ENCODE results near the gene IKZF1. TPM values are rescaled to one million over a fixed set of nuclear protein-coding genes. Genes with fewer than 3 reads are reported as not detected.

The IKZF1 gene
- total RNA-seq, 1 donor from 2014 or later, result 1.1 TPM

DNA sequence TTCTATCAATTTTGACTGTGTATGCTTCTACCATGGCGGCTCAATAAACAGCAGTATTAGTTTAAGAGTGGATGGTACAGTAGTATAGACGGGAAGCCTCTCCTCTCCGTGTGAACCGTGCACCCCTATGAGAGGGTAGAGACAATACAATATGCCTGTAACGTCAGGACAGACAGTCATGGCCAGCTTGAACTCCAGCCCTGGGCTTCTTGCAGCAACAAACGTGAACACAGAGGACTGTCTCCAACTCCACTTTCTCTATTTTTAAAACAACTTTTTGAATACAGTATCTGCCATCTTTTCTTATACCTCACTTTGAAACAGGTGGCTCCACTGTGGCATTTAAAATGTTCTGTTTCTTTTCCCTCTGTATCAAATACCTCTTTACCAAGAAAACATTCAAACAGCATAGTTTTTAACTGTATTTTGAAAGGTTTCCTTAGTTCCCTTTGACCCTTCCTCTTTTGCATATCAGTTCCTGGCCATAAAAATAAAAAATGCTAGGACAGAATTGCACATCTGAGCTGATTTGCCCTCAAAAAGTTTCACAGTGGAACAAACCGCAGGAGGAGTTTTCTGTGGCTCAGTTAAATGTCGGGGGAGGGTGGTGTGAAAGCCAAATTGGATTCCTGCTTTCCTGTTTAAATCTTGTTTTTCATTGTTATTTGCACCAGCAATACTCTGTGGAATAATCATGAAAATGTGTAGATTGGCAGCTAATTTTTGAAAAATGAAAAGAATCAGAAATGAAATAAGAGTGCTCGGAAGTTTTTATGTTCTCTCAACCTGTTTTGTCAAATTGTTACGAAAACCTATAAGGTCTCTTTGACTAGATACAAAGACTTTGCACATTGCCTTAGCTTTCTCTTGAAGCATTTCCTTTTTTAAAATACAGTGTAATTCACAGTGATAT lies 8.0 kb downstream of the IKZF1 start:
- no peaks in the 10 kb centered on the region for H3K4me1 Mint-ChIP-seq (ENCODE audit: low read depth, unreplicated experiment)

DNA sequence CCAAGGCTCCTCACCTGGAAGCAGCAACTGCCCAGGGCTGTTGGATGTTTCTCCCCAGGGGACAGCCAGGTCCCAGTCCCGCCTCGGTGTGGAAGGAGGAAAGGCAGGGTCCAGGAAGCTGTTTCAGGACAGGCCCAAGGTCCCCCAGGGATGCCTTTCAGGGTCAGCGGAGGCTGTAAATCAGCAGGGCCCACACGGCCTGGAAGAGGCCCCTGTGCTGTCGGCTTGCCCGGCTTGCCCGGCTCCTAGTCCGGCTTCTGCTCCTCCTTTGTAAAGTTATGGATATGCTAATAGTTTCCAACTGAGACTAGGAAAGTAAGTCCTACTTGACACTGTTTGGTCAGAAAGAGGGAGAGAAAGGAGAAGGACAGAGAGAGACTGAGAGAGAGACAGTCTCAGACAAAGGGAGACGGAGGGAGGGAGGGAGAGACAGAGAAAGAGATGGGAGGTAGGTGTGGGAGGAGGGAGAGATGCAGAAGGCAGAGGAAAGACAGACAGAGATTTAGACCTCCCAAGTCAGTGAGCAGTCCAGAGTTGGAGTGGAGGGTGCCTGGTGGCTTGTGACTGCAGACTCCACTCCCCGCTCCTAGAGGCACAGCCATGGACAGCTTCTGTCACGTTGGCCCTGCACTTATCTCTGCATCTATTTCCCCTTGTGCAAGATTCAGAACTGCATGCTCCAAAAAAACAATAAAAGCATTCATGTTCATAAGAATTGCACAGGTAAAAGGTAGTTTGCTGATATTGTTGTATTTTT lies 10.5 kb downstream of the IKZF1 start:
- Mint-ChIP-seq H3K27ac (ENCODE audit: unreplicated experiment) (no peak overlapping the region), H3K4me3 (ENCODE audit: unreplicated experiment) (no peak overlapping the region), H3K4me1 (ENCODE audit: low read depth, unreplicated experiment) (peaks cover 8% of the 10 kb centered on the region), H3K9me3 (ENCODE audit: unreplicated experiment) (no peaks in the 10 kb centered on the region), H3K27me3 (ENCODE audit: unreplicated experiment) (peaks cover 1% of the 10 kb centered on the region), H3K36me3 (ENCODE audit: unreplicated experiment) (no peaks in the 10 kb centered on the region)
- TF ChIP-seq, protein P1, sequence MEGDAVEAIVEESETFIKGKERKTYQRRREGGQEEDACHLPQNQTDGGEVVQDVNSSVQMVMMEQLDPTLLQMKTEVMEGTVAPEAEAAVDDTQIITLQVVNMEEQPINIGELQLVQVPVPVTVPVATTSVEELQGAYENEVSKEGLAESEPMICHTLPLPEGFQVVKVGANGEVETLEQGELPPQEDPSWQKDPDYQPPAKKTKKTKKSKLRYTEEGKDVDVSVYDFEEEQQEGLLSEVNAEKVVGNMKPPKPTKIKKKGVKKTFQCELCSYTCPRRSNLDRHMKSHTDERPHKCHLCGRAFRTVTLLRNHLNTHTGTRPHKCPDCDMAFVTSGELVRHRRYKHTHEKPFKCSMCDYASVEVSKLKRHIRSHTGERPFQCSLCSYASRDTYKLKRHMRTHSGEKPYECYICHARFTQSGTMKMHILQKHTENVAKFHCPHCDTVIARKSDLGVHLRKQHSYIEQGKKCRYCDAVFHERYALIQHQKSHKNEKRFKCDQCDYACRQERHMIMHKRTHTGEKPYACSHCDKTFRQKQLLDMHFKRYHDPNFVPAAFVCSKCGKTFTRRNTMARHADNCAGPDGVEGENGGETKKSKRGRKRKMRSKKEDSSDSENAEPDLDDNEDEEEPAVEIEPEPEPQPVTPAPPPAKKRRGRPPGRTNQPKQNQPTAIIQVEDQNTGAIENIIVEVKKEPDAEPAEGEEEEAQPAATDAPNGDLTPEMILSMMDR (IDR thresholded peaks at IDR 0.05; ENCODE audit: partially characterized antibody, unreplicated experiment), result no peak
- no peak for DNase-seq

More for the DNA sequence above, 8.0 kb downstream of the IKZF1 start:
- Mint-ChIP-seq H3K27ac (ENCODE audit: unreplicated experiment) (no peak overlapping the region), H3K27me3 (ENCODE audit: unreplicated experiment) (peaks cover 1% of the 10 kb centered on the region), H3K36me3 (ENCODE audit: unreplicated experiment) (no peaks in the 10 kb centered on the region), H3K9me3 (ENCODE audit: unreplicated experiment) (no peaks in the 10 kb centered on the region), H3K4me3 (ENCODE audit: unreplicated experiment) (no peak overlapping the region)
- no peak for DNase-seq
- TF ChIP-seq, protein P1 (IDR thresholded peaks at IDR 0.05; ENCODE audit: partially characterized antibody, unreplicated experiment), result no peak

DNA sequence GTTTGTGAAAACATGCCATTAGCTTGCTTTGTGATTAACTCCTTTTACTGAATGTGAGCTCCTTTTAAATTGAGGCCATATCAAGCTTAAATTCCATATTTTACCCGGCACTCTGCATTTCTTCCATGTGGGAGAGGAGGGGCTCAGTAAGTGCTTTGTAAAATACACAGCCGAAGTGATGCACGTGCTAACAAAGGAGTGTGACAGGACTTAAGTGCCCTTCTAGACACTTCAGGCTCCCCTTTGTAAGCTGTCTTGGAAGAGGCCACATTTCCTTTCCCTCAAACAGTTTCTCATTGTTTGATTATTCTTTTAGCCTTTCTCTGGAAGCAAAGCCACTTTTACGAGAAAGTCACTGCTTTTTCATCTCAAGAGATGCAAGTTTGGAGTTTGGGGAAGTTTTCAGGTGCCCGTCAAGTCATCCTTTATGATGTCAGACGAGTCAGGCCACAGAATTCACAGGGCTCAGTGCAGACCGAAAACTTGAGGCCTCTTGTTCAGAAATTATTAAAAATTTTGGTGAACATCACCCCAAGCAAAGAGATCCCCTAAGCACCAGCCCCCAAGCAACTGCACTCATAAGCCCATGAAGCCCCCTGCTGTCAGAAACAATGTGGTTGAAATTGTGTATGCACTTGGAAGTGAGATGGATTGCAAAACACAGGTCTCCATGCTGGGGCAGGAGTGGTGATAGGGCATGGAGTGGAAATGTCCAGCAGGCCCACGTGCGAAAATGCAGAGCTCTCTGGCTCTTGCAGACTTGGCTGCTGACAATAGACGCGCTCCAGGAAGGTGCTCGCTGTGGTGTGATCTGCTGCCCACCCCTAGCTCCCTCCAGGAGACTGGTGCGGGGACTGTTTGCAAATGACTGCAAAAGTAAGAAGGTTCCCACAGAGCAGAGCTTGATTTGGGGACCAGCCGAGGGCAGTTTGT lies 11.5 kb downstream of the IKZF1 start:
- Mint-ChIP-seq H3K4me1 (ENCODE audit: low read depth, unreplicated experiment) (peaks cover 8% of the 10 kb centered on the region), H3K27ac (ENCODE audit: unreplicated experiment) (no peak overlapping the region), H3K36me3 (ENCODE audit: unreplicated experiment) (no peaks in the 10 kb centered on the region), H3K27me3 (ENCODE audit: unreplicated experiment) (peaks cover 1% of the 10 kb centered on the region), H3K4me3 (ENCODE audit: unreplicated experiment) (no peak overlapping the region), H3K9me3 (ENCODE audit: unreplicated experiment) (no peaks in the 10 kb centered on the region)
- no peak for DNase-seq
- TF ChIP-seq, protein P1 (IDR thresholded peaks at IDR 0.05; ENCODE audit: partially characterized antibody, unreplicated experiment), result no peak

GRCh38 chr7:50317221-50317678 lies 12.7 kb downstream of the IKZF1 start:
- Mint-ChIP-seq H3K4me1 (ENCODE audit: low read depth, unreplicated experiment) (peaks cover 8% of the 10 kb centered on the region), H3K9me3 (ENCODE audit: unreplicated experiment) (no peaks in the 10 kb centered on the region), H3K36me3 (ENCODE audit: unreplicated experiment) (no peaks in the 10 kb centered on the region), H3K4me3 (ENCODE audit: unreplicated experiment) (no peak overlapping the region), H3K27ac (ENCODE audit: unreplicated experiment) (no peak overlapping the region), H3K27me3 (ENCODE audit: unreplicated experiment) (peaks cover 1% of the 10 kb centered on the region)
- no peak for DNase-seq
- TF ChIP-seq, protein P1 (IDR thresholded peaks at IDR 0.05; ENCODE audit: partially characterized antibody, unreplicated experiment), result no peak
